ENCODE results near the gene PPIL4.

The PPIL4 gene

GRCh38 chr6:149480502-149481280 lies 65.2 kb downstream of the PPIL4 start:
- H3K4me1 ChIP-seq (ENCODE audit: insufficient read depth, low read length), result peaks cover 19% of the 10 kb centered on the region
- ATAC-seq (ENCODE audit: insufficient read depth, low read depth) (no peak), DNase-seq (no peak)
- H3K9me3 ChIP-seq (ENCODE audit: insufficient read depth, low read length, severe bottlenecking), result no peaks in the 10 kb centered on the region
- H3K79me2 ChIP-seq (ENCODE audit: insufficient read depth, low read length), result no peaks in the 10 kb centered on the region
- no peak overlapping the region for H3K9ac ChIP-seq (ENCODE audit: low read depth, low read length)
- H2AFZ ChIP-seq (ENCODE audit: low read depth, low read length), result no peak overlapping the region
- no peaks in the 10 kb centered on the region for H3K36me3 ChIP-seq (ENCODE audit: insufficient read depth, low read length)
- no peak overlapping the region for H3K4me2 ChIP-seq (ENCODE audit: insufficient read depth, low read length)
- no peaks in the 10 kb centered on the region for H3K27me3 ChIP-seq (ENCODE audit: insufficient read depth, low read length, poor library complexity)
- no peak overlapping the region for H3K27ac ChIP-seq (ENCODE audit: low read length)
- H3K4me3 ChIP-seq (ENCODE audit: low read depth in 1 of 2, low read length in 2 of 2), result no peak overlapping the region
- H4K20me1 ChIP-seq (ENCODE audit: insufficient read depth, low read length), result no peaks in the 10 kb centered on the region
- TF ChIP-seq CTCF (IDR thresholded peaks at IDR 0.05; ENCODE audit: borderline replicate concordance, extremely low read depth, low read length, poor library complexity, severe bottlenecking) (no peak), EZH2 (IDR thresholded peaks at IDR 0.05; ENCODE audit: borderline replicate concordance, low read depth, low read length, severe bottlenecking) (no peak)

GRCh38 chr6:149478631-149479314 lies 67.1 kb downstream of the PPIL4 start:
- Histone ChIP-seq H3K79me2 (ENCODE audit: insufficient read depth, low read length) (no peaks in the 10 kb centered on the region), H3K9ac (ENCODE audit: low read depth, low read length) (no peak overlapping the region), H3K27ac (ENCODE audit: low read length) (no peak overlapping the region), H3K9me3 (ENCODE audit: insufficient read depth, low read length, severe bottlenecking) (no peaks in the 10 kb centered on the region), H2AFZ (ENCODE audit: low read depth, low read length) (no peak overlapping the region), H3K4me3 (ENCODE audit: low read depth in 1 of 2, low read length in 2 of 2) (no peak overlapping the region), H3K36me3 (ENCODE audit: insufficient read depth, low read length) (no peaks in the 10 kb centered on the region), H3K27me3 (ENCODE audit: insufficient read depth, low read length, poor library complexity) (no peaks in the 10 kb centered on the region), H4K20me1 (ENCODE audit: insufficient read depth, low read length) (no peaks in the 10 kb centered on the region), H3K4me1 (ENCODE audit: insufficient read depth, low read length) (no peaks in the 10 kb centered on the region), H3K4me2 (ENCODE audit: insufficient read depth, low read length) (no peak overlapping the region)
- ATAC-seq (ENCODE audit: insufficient read depth, low read depth) (no peak), DNase-seq (no peak)
- TF ChIP-seq EZH2 (IDR thresholded peaks at IDR 0.05; ENCODE audit: borderline replicate concordance, low read depth, low read length, severe bottlenecking), result no peak
- TF ChIP-seq CTCF (IDR thresholded peaks at IDR 0.05; ENCODE audit: borderline replicate concordance, extremely low read depth, low read length, poor library complexity, severe bottlenecking), result no peak

- Histone ChIP-seq H3K9me3 (ENCODE audit: insufficient read depth, low read length, severe bottlenecking) (no peaks in the 10 kb centered on the region), H3K9ac (ENCODE audit: low read depth, low read length) (no peak overlapping the region), H3K4me3 (ENCODE audit: low read depth in 1 of 2, low read length in 2 of 2) (no peak overlapping the region), H3K27ac (ENCODE audit: low read length) (no peak overlapping the region), H3K4me1 (ENCODE audit: insufficient read depth, low read length) (no peaks in the 10 kb centered on the region), H3K27me3 (ENCODE audit: insufficient read depth, low read length, poor library complexity) (no peaks in the 10 kb centered on the region), H2AFZ (ENCODE audit: low read depth, low read length) (no peak overlapping the region), H4K20me1 (ENCODE audit: insufficient read depth, low read length) (no peaks in the 10 kb centered on the region), H3K79me2 (ENCODE audit: insufficient read depth, low read length) (no peaks in the 10 kb centered on the region), H3K36me3 (ENCODE audit: insufficient read depth, low read length) (no peaks in the 10 kb centered on the region), H3K4me2 (ENCODE audit: insufficient read depth, low read length) (no peak overlapping the region)
- TF ChIP-seq CTCF (IDR thresholded peaks at IDR 0.05; ENCODE audit: borderline replicate concordance, extremely low read depth, low read length, poor library complexity, severe bottlenecking) (no peak), EZH2 (IDR thresholded peaks at IDR 0.05; ENCODE audit: borderline replicate concordance, low read depth, low read length, severe bottlenecking) (no peak)
- DNase-seq (no peak), ATAC-seq (ENCODE audit: insufficient read depth, low read depth) (no peak)
Observed at GRCh38 chr6:149477544-149477943, 68.3 kb downstream of the PPIL4 start.

All from DND-41 (cell line).